Suprapubic skin (tissue), 4 donors: Measurements from ENCODE around the gene ERCC1. TPM values are rescaled to one million over a fixed set of nuclear protein-coding genes. Genes with fewer than 3 reads are reported as not detected.

ENCODE experiments used
- DNase-seq, 2 donors: peaks; one replicate each; pipeline ENCODE4 v3.0.0-alpha.2; 2019; ENCODE audit warnings: low spot score in 2 of 2
- H3K27ac ChIP-seq: fragments of 200-600 bp; sonication (generic); one replicate; pipeline ENCODE4 v1.5.1; 2019
- H3K27me3 ChIP-seq: fragments of 200-600 bp; sonication (generic); one replicate; pipeline ENCODE4 v1.5.1; 2019
- H3K36me3 ChIP-seq: fragments of 200-600 bp; sonication (generic); one replicate; pipeline ENCODE4 v1.5.1; 2019
- H3K4me1 ChIP-seq: fragments of 200-600 bp; sonication (generic); one replicate; pipeline ENCODE4 v1.5.1; 2019
- H3K4me3 ChIP-seq: fragments of 200-600 bp; sonication (generic); one replicate; pipeline ENCODE4 v1.5.1; 2019; ENCODE audit warnings: mild to moderate bottlenecking
- H3K9me3 ChIP-seq: fragments of 200-600 bp; sonication (generic); one replicate; pipeline ENCODE4 v1.5.1; 2019
- CTCF ChIP-seq, 2 donors: fragments of 200-600 bp in 1 of 2; fragments of 450-650 bp in 1 of 2; sonication (generic) in 1 of 2; IDR thresholded peaks; one replicate each; pipeline ENCODE4 v1.5.1; 2016 to 2019; ENCODE audit warnings: antibody characterized with exemption in 2 of 2, mild to moderate bottlenecking in 1 of 2, moderate library complexity in 1 of 2
- EP300 ChIP-seq: sonication (generic); formaldehyde crosslinking; IDR thresholded peaks from one replicate; pipeline ENCODE4 v1.6.1; 2017; ENCODE audit warnings: antibody characterized with exemption
- POLR2A ChIP-seq, 2 donors: fragments of 450-650 bp; IDR thresholded peaks; one replicate each; pipeline ENCODE4 v1.6.1; 2017; ENCODE audit warnings: antibody characterized with exemption in 2 of 2, mild to moderate bottlenecking in 2 of 2, moderate library complexity in 2 of 2
- POLR2AphosphoS5 ChIP-seq, 3 donors: sonication (generic); formaldehyde crosslinking; IDR thresholded peaks; one replicate each; pipeline ENCODE4 v1.6.1; 2017; ENCODE audit warnings: antibody characterized with exemption in 3 of 3
- WGBS: methylation state at CpG from one replicate; pipeline ENCODE4 v1.1.5; 2018; 5-methylcytosine and 5-hydroxymethylcytosine counted together
- total RNA-seq, 4 donors: library from RNA; depleted of rRNA; stranded (reverse); fragments of >200 nt; gene quantifications; one replicate each; pipeline ENCODE4 v1.1.0, GENCODE V29; 2016

Gene ERCC1
- total RNA-seq, 4 donors from 2014 or later: 102 to 120 (median 106) TPM

DNA sequence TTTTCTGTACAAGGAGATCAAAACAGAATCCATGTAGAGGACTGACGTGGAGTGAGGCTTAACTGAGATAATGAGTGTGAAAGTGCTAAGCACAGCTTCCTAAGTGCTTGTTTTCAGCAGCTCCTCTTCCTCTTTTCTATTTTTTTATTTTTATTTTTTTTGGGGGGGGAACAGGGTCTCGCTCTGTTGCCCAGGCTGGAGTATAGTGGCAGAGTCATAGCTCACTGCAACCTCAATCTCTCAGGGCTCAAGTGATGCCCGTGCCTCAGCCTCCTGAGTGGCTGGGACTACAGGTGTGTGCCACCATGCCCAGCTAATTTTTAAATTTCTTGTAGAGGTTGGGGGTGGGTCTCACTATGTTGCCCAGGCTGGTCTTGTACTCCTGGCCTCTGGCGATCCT lies 38.5 kb upstream of the ERCC1 start:
- 83% methylated on average over 4 of the region's 4 CpGs for WGBS
- H3K27ac ChIP-seq: no peak overlapping the region
- no peaks in the 10 kb centered on the region for H3K9me3 ChIP-seq
- peaks cover 5% of the 10 kb centered on the region for H3K4me1 ChIP-seq
- H3K27me3 ChIP-seq: no peaks in the 10 kb centered on the region
- no peak for TF ChIP-seq EP300
- TF ChIP-seq POLR2A (IDR thresholded peaks at IDR 0.05): no peak
- TF ChIP-seq CTCF (IDR thresholded peaks at IDR 0.05): no peak
- TF ChIP-seq POLR2AphosphoS5 (IDR thresholded peaks at IDR 0.05): no peak
- H3K36me3 ChIP-seq: no peaks in the 10 kb centered on the region
- no peak overlapping the region for H3K4me3 ChIP-seq
- DNase-seq: no peak

DNA sequence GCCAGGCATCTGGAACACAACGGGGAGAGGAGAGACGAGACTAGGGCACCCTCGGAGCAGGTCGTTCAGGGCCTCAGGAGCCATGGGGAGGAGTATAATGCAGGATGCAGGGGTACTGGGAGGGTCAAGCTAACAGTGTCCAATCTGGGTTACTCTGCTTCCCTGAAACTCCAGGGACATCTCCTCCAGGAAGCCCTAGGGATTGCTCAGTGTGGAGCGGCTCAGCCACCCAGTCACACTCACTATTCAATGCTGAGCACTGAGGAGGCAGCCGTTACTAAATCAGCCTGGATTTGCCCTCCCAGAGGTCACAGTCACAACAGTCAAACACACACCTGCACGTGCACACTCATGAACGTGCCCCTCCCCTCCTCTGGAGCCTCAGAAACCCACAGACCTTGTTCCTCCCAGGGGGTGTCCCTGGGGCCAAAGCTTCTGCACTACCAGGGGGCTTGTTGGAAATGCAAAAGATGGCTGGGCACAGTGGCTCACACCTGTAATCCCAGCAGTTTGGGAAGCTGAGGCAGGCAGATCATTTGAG lies 37.2 kb upstream of the ERCC1 start:
- no peak for DNase-seq
- WGBS: 53% methylated on average over 6 of the region's 8 CpGs
- Histone ChIP-seq H3K4me3 (no peak overlapping the region), H3K9me3 (no peaks in the 10 kb centered on the region), H3K36me3 (no peaks in the 10 kb centered on the region), H3K4me1 (peaks cover 8% of the 10 kb centered on the region), H3K27me3 (no peaks in the 10 kb centered on the region), H3K27ac (no peak overlapping the region)
- no peak for TF ChIP-seq CTCF (IDR thresholded peaks at IDR 0.05)
- no peak for TF ChIP-seq EP300
- TF ChIP-seq POLR2A (IDR thresholded peaks at IDR 0.05): no peak
- no peak for TF ChIP-seq POLR2AphosphoS5 (IDR thresholded peaks at IDR 0.05)

GRCh38 chr19:45457776-45458175 lies 34.1 kb upstream of the ERCC1 start:
- no peaks in the 10 kb centered on the region for H3K9me3 ChIP-seq
- DNase-seq: no peak
- peaks cover 26% of the 10 kb centered on the region for H3K4me1 ChIP-seq
- no peak overlapping the region for H3K4me3 ChIP-seq
- TF ChIP-seq EP300: no peak
- H3K27me3 ChIP-seq: no peaks in the 10 kb centered on the region
- no peak overlapping the region for H3K27ac ChIP-seq
- no peaks in the 10 kb centered on the region for H3K36me3 ChIP-seq

DNA sequence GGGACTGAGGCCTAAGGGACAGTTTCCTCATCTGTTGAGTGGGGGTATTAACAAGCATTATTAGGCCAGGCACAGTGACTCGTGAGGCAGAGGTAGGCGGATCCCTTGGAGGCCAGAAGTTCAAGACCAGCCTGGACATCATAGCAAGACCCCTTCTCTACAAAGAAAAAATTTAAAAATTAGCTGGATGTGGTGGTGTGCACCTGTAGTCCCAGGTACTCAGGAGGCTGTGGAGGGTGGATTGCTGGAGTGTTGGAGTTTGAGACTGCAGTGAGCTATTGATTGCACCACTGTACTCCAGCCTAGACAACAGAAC lies 32.7 kb upstream of the ERCC1 start:
- WGBS: 55% methylated on average over 2 of the region's 2 CpGs
- H3K4me3 ChIP-seq: no peak overlapping the region
- no peak for DNase-seq
- H3K27ac ChIP-seq: peak overlapping the region; percentile 85
- no peaks in the 10 kb centered on the region for H3K36me3 ChIP-seq
- H3K4me1 ChIP-seq: peaks cover 33% of the 10 kb centered on the region
- no peak for TF ChIP-seq EP300
- TF ChIP-seq POLR2AphosphoS5 (IDR thresholded peaks at IDR 0.05): no peak
- TF ChIP-seq CTCF (IDR thresholded peaks at IDR 0.05): no peak
- no peak for TF ChIP-seq POLR2A (IDR thresholded peaks at IDR 0.05)
- no peaks in the 10 kb centered on the region for H3K27me3 ChIP-seq
- H3K9me3 ChIP-seq: no peaks in the 10 kb centered on the region

DNA sequence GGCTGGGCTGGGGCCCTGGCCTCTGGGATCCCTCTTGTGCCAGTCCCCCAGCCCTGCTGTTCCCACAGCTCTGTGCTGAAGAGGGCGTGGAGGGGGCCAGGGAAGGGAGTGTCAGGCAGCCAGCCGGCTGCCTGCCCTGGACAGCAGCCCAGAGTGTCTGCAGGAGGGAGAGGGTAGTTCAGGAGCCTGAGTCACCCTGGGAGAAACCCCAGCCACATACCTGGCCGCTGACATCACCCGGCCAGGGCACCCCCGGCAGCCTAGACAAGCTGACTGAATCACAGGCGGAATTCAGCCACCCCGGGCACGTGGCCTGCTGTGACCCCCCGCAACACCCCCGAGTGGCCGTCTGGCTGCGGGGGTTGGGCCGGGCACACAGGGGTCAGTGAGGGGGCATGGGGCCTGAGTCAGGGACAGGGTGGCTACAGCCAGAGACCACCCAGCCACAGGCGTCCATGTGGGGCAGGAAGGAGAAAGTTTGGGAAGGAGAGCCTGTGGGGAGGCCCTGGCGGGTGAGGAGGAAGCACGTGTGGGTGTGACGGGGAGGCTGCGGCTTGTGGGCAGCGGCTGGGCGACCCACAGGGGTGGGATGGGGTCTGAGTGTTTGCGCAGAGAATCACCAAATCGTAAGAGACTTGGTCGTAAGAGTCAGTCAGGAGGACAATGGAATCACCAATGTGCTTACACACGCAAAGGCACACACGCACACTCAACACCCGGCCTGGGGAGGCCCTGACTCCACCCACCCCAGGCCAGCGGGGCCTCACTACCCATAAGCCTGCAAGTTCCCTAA lies 32.2 kb upstream of the ERCC1 start:
- no peaks in the 10 kb centered on the region for H3K9me3 ChIP-seq
- WGBS: 12% methylated on average over 18 of the region's 27 CpGs
- H3K4me3 ChIP-seq: peak overlapping the region; percentile 24
- DNase-seq: peak; percentile 94 to 97
- H3K27ac ChIP-seq: peak overlapping the region; percentile 85
- no peaks in the 10 kb centered on the region for H3K36me3 ChIP-seq
- TF ChIP-seq POLR2AphosphoS5 (IDR thresholded peaks at IDR 0.05) (peak; percentile 70 to 92 (median 73)), EP300 (no peak)
- H3K27me3 ChIP-seq: no peaks in the 10 kb centered on the region
- peaks cover 37% of the 10 kb centered on the region for H3K4me1 ChIP-seq

GRCh38 chr19:45451850-45452387 lies 28.2 kb upstream of the ERCC1 start:
- Histone ChIP-seq H3K4me3 (no peak overlapping the region), H3K36me3 (no peaks in the 10 kb centered on the region), H3K9me3 (no peaks in the 10 kb centered on the region), H3K27ac (peak overlapping the region; percentile 95), H3K27me3 (no peaks in the 10 kb centered on the region), H3K4me1 (peaks cover 69% of the 10 kb centered on the region)
- no peak for DNase-seq
- 64% methylated on average over 12 of the region's 12 CpGs for WGBS
- TF ChIP-seq POLR2AphosphoS5 (IDR thresholded peaks at IDR 0.05) (no peak), EP300 (no peak), CTCF (IDR thresholded peaks at IDR 0.05) (no peak), POLR2A (IDR thresholded peaks at IDR 0.05) (no peak)
